ENCODE measurements around the gene TWSG1. TPM values are rescaled to one million over a fixed set of nuclear protein-coding genes. Genes with fewer than 3 reads are reported as not detected.

Gene TWSG1
- total and polyA plus RNA-seq, 2 of the 13 experiments (the other 11 are each of a cell fraction or from before 2014, with no cell fraction given): 6.6 to 9.4 TPM

DNA sequence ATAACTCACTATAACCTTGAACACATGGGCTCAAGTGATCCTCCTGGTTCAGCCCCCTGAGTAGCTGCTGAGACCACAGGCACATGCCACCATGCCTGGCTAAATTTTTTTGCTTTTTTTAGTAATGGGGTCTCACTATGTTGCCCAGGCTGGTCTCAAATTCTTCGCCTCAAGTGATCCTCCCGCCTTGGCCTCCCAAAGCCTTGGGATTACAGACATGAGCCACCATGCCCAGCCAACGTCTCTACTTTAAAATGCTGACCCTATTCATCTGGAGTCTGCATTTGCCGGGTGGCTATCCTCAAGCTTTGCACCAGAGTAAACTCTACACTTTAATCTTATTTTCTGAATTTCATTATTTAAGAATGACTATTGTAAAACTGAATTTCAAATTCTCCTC lies 103.1 kb downstream of the TWSG1 start (continued):
- TF ChIP-seq, protein P1, sequence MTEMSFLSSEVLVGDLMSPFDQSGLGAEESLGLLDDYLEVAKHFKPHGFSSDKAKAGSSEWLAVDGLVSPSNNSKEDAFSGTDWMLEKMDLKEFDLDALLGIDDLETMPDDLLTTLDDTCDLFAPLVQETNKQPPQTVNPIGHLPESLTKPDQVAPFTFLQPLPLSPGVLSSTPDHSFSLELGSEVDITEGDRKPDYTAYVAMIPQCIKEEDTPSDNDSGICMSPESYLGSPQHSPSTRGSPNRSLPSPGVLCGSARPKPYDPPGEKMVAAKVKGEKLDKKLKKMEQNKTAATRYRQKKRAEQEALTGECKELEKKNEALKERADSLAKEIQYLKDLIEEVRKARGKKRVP (CRISPR knock-in tag; IDR thresholded peaks at IDR 0.05): no peak
- no peak for TF ChIP-seq ZBTB3 (CRISPR knock-in tag; IDR thresholded peaks at IDR 0.05; ENCODE audit: borderline replicate concordance, low read depth)
- TF ChIP-seq ZFP36L1 (CRISPR knock-in tag; IDR thresholded peaks at IDR 0.05): no peak
- TF ChIP-seq ZNF792 (CRISPR knock-in tag; IDR thresholded peaks at IDR 0.05): no peak
- TF ChIP-seq EP300 (IDR thresholded peaks at IDR 0.05; ENCODE audit: low read depth in 2 of 2, low read length in 2 of 2): no peak
- no peak for TF ChIP-seq EP300 (CRISPR knock-in tag; IDR thresholded peaks at IDR 0.05; ENCODE audit: borderline replicate concordance)
- TF ChIP-seq ZNF383 (CRISPR knock-in tag; IDR thresholded peaks at IDR 0.05; ENCODE audit: borderline replicate concordance): no peak

DNA sequence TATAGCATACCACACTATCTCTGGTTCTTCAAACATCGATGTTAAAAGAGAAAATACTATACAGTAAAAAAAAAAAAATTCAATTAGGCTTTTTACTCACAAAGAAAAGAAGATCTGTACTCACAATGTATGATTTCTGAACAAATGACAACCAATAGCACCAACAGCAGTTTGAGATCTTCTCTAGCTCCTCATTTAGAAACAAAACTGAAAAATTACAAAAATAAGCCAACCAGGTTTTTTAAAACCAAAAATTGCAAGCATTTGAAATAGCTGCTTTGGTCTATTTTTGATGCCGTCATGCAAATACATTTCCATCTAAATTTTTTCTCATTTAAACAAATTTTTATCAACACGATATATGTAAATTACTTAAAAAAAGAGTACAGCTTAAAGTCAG lies 106.5 kb downstream of the TWSG1 start:
- Histone ChIP-seq H3K27me3 (ENCODE audit: control insufficient read depth in 1 of 2, insufficient read depth in 2 of 2, low read length in 2 of 2) (no peaks in the 10 kb centered on the region; a peak in 1 of 5 replicates), H3K4me3 (replicated peaks in 1 of 3; ENCODE audit: insufficient read depth in 1 of 3, low read depth in 2 of 3, low read length in 3 of 3) (no peak overlapping the region), H3K9me3 (ENCODE audit: low read length) (no peaks in the 10 kb centered on the region), H3K4me1 (ENCODE audit: insufficient read depth, low read length) (no peaks in the 10 kb centered on the region), H4K20me1 (ENCODE audit: insufficient read depth, low read length) (no peaks in the 10 kb centered on the region), H3K79me2 (ENCODE audit: insufficient read depth, low read length) (no peaks in the 10 kb centered on the region), H3K36me3 (replicated peaks in 1 of 2; ENCODE audit: control insufficient read depth in 1 of 2, insufficient read depth in 2 of 2, low read length in 2 of 2) (no peaks in the 10 kb centered on the region), H3K9ac (ENCODE audit: insufficient read depth, low read depth, low read length) (no peak overlapping the region), H3K4me2 (ENCODE audit: low read depth, low read length) (no peak overlapping the region), H3K27ac (ENCODE audit: extremely low read length, insufficient read depth, low read length) (no peak overlapping the region), H2AFZ (ENCODE audit: low read length) (no peak overlapping the region)
- ChIA-PET CTCF (ENCODE audit: low intra/inter-chr PET ratio, low total read pairs) (no interaction called here), POLR2A (no interaction called here)
- FAIRE-seq (no peak), ATAC-seq (no peak), DNase-seq (ENCODE audit: low spot score) (no peak)
- 14% methylated on average over 3 of the region's 3 CpGs for WGBS (ENCODE audit: low lambda C conversion rate)
- no TSS peak for BruUV-seq (replicated peaks)
- intact Hi-C loops (cut with micrococcal nuclease; ENCODE audit: unreplicated experiment): no loop called here
- in situ Hi-C loops (cut with HindIII; ENCODE audit: extremely low pct_ligation_motif_present, low pct_unique_long_range_greater_than_20kb): no loop called here
- no peak for TF ChIP-seq ZFYVE20 (CRISPR knock-in tag; IDR thresholded peaks at IDR 0.05; ENCODE audit: borderline replicate concordance, low read depth)
- no peak for TF ChIP-seq CBFB (CRISPR knock-in tag; IDR thresholded peaks at IDR 0.05)
- TF ChIP-seq, protein P2, sequence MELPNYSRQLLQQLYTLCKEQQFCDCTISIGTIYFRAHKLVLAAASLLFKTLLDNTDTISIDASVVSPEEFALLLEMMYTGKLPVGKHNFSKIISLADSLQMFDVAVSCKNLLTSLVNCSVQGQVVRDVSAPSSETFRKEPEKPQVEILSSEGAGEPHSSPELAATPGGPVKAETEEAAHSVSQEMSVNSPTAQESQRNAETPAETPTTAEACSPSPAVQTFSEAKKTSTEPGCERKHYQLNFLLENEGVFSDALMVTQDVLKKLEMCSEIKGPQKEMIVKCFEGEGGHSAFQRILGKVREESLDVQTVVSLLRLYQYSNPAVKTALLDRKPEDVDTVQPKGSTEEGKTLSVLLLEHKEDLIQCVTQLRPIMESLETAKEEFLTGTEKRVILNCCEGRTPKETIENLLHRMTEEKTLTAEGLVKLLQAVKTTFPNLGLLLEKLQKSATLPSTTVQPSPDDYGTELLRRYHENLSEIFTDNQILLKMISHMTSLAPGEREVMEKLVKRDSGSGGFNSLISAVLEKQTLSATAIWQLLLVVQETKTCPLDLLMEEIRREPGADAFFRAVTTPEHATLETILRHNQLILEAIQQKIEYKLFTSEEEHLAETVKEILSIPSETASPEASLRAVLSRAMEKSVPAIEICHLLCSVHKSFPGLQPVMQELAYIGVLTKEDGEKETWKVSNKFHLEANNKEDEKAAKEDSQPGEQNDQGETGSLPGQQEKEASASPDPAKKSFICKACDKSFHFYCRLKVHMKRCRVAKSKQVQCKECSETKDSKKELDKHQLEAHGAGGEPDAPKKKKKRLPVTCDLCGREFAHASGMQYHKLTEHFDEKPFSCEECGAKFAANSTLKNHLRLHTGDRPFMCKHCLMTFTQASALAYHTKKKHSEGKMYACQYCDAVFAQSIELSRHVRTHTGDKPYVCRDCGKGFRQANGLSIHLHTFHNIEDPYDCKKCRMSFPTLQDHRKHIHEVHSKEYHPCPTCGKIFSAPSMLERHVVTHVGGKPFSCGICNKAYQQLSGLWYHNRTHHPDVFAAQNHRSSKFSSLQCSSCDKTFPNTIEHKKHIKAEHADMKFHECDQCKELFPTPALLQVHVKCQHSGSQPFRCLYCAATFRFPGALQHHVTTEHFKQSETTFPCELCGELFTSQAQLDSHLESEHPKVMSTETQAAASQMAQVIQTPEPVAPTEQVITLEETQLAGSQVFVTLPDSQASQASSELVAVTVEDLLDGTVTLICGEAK (IDR thresholded peaks at IDR 0.05): no peak
- TF ChIP-seq, protein P2 (CRISPR knock-in tag; IDR thresholded peaks at IDR 0.05): no peak

Data from HepG2 (cell line).